DMS53 treated with DMSO at 0.1 percent for 48 hours (cell line): ENCODE results near the gene DYSF.

ENCODE experiments used
- DNase-seq: peaks from one replicate; lab custom pipeline; 2025; ENCODE audit not compliant: unreplicated experiment; lab: John Stamatoyannopoulos, UW

Gene DYSF

GRCh38 chr2:71668326-71669057, 215.1 kb downstream of the DYSF start:
- DNase-seq, result no peak

GRCh38 chr2:71669058-71669456, 215.7 kb downstream of the DYSF start:
- no peak for DNase-seq

- DNase-seq, result no peak
These were observed 216.5 kb downstream of the DYSF start for GRCh38 chr2:71669628-71670429.

GRCh38 chr2:71670430-71670795, 217.1 kb downstream of the DYSF start:
- DNase-seq, result no peak

- DNase-seq, result no peak
These were observed 218.0 kb downstream of the DYSF start for GRCh38 chr2:71671203-71671854.

DNA sequence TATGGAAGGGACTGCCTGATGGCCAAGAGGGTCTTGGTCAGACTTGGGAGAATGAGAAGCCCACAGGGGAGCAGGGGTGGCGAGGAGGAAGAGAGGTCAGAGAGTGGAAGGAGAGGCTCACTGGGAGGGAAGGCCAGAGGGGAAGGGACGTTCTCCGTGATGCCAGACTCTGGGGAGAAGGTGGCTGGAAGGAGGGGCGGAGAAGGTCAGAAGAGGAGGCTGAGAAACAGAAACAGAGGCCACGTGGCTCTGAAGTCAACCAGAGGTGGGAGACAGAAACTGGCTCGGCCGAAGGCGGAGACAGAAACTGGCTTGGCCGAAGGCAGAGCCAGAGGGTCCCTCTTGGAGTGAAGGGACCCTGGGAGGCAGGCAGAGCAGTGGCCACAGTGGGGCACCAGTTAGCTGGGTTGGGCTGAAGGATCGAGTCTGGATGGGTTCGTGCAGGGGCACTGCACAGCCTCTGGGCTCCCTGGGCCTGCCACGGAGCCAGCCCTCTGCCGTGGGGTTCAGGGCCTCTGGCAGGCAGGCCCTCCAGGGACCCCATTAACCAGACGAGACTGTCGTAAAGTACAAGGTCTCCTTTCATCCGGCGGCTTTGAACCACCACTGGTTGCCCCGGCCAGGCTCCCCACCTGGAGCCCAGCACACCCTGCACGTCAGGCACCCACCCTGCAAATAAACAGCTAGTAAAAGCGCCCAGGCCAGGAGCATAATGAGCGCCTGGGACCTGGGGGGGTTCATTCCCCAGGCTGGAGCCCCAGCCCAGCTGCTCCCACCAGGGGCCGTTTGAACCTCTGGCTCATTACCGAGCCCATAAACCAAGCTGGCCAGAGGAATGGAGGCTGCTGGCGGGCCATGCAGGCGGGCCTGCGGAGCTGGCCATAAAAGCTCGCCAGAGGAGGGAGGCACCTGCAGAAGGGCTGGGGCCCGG, 218.8 kb downstream of the DYSF start:
- DNase-seq, result no peak

DNA sequence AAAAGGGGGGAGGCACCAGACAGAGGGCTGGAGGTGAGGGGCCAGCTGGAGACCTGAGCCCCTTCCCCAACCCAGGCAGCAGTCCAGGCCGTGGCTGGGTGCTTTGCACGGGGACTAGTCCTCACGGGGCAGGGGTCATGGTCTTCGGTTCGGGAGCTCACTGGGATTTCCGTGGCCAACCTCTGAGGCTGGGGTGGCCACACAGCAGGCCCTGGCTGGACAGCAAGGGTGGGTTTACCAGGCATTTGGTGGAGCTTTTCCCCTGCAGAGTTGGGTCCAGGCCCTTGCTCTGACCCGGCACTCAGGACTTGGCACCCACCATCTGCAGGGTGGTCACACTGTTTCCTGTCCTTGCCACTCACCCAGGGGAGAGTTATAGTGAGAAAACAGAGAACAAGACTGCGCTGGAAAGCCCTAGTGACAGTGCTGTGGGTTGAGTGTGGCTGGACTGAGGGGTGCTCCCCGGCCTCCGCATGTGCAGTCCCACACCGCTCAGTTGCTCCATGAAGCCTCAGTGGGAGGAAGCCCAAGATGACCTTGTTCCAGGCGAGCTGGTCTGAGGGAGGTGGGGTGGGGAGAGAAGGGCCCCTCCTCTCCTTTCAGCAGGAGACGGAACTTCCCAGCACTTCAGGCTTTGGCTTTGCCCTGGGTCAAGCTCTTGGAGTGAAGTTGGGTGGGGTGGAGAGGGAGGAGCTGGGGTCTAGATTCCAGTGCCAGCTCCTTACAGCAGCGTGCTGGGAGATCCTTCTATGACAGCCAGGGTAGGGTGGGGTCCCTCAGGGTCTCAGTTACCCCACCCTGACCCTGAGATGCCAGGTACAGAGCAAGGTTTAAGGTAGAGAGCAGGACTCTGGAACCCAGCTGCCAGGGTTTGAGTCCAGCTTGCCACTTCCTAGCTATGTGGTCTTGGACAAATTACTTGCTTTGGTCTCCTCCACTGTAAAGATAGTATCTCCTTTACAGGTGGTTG, 219.8 kb downstream of the DYSF start:
- no peak for DNase-seq

DNA sequence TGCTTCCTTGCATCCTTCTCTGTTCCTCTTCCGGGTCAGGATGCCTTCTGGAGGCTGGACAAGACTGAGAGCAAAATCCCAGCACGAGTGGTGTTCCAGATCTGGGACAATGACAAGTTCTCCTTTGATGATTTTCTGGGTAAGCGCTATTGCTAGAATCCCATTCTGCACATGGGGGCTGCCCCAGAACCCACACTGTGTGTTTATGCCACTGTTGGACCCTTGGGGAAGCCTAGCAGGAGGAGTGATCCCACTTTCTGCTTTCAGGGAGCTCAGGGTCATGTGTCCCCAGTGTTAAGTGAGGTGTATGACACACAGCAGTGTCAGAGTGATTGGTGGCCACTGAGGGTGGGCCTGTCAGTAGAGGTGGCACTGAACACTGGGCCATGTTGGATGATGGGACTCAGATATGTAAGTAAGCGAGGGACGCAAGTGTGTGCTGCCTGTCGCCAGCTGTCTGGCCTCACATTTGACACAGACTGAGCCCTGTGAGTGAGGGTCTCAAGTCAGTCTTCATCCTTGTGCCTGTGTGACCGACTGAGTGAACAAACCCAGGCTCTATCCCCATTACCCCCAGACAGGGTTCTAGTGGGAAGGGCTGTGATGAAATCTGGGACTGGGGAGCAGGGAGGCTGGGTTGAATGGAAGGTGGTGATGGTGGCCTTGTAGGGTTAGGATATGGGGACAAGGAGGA, 220.9 kb downstream of the DYSF start:
- DNase-seq, result no peak

- peak; percentile 34 for DNase-seq
These were observed 221.9 kb downstream of the DYSF start for GRCh38 chr2:71675296-71675695.

DNA sequence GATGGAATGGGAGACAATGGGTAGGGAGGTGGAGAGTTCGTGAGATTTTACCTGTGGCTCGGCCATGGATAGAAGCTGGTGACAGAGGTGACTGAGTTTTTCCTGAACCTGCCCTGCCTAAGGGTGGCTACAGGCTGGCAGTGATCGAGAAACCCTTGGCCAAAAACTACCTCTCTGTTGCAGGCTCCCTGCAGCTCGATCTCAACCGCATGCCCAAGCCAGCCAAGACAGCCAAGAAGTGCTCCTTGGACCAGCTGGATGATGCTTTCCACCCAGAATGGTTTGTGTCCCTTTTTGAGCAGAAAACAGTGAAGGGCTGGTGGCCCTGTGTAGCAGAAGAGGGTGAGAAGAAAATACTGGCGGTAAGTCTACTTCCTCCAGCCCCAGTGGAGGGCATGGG, 225.5 kb downstream of the DYSF start:
- DNase-seq, result no peak

- DNase-seq, result peak; percentile 5
These were observed 226.1 kb downstream of the DYSF start for GRCh38 chr2:71679491-71679890.

DNA sequence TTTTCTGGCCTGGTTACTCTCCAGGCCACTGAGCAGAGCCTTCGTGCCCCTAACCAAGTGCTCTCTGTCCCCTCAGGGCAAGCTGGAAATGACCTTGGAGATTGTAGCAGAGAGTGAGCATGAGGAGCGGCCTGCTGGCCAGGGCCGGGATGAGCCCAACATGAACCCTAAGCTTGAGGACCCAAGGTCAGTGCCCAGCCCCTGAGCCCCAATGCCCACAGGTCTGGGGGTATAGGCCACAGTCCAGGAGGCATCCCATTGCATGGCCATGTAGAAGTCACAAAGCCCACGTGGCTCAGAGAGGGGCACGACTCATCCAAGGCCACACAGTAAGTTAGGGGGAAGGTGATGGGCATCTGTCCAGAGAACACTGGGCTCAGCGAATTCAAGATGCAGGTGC, 227.6 kb downstream of the DYSF start:
- no peak for DNase-seq

GRCh38 chr2:71681626-71682025, 228.3 kb downstream of the DYSF start:
- DNase-seq, result no peak

GRCh38 chr2:71682341-71682740, 229.0 kb downstream of the DYSF start:
- no peak for DNase-seq

GRCh38 chr2:71683070-71683469, 229.7 kb downstream of the DYSF start:
- DNase-seq, result no peak

DNA sequence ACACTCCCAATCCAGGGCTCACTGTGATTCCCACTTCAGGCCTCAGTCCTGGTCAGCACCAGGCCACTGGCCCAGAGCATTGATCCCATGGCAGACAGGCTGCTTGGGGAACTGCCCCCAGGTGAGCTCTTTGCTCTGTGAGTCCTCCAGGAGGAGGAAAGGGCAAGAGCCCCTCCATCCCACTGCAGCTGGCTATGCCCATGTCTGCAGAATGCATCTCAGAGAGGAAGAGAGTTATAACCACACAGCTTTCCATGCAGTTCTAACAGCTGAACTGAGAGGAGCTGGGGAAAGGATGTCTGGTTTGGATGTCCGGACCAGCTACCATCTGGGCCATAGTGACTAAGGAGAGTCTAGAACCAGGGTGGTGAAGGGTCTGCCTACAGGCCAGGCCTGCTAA, 230.3 kb downstream of the DYSF start:
- DNase-seq, result no peak

DNA sequence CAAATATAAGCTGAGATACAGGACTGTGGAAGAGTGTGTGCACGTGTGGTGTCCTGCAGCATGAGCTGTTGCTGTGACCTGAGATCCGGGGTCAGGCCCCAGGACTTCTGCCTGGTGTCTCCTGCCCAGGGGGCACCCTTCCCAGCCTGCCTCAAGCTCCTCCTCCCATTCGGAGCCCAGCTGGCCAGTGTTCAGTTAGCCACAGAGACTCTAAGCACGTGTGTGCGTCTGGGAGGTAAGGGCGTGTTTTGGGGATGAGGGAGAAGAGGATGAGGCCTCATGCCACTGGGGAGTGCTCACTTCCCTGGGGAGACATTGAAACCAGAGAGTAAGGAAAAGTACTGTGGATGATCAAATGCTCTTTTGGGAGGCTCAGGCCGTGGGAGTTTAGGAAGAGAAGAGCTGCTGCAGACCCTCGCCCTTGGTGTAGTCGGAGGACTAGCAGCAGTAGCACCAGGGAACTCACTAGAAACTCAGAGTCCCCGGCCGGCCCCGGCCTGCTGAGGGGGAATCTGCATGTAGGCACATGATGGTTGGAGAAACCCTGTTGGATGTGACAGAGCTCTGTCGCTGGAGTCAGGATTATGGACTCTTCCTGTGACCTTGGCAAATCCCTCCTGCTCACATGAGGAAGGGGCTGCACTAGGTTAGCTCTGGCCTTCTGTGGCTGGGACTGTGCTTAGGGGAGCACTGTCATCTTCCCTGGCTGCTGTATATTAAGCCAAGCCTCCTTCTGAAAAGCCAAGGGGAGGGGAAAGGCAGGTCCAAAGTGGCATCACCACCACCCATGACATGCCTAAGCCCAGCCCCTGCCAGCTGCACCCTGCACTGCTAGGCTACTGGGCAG, 231.1 kb downstream of the DYSF start:
- DNase-seq, result no peak

- DNase-seq, result no peak
These were observed 231.9 kb downstream of the DYSF start for GRCh38 chr2:71685073-71685848.
